Measurements from ENCODE around the gene SLC9A6.
A peak's percentile ranks its signal among the peaks of the same experiment; 100 is the strongest.

The SLC9A6 gene

GRCh38 chrX:136059350-136059749 lies 74.1 kb downstream of the SLC9A6 start:
- peaks cover 23% of the 10 kb centered on the region for H3K4me1 ChIP-seq (ENCODE audit: control insufficient read depth, insufficient read depth, low read length)
- peak overlapping the region; percentile 58 for H3K27ac ChIP-seq (ENCODE audit: low read length)
- H3K9ac ChIP-seq (ENCODE audit: low read length in 2 of 2) = no peak overlapping the region

GRCh38 chrX:136061286-136061685 lies 76.1 kb downstream of the SLC9A6 start:
- Histone ChIP-seq H3K27ac (ENCODE audit: low read length) (peak overlapping the region; percentile 95), H3K27me3 (ENCODE audit: control insufficient read depth in 1 of 2, insufficient read depth in 2 of 2, low read length in 2 of 2) (peaks cover 0 to 2% of the 10 kb centered on the region in 2 donors), H3K36me3 (ENCODE audit: control insufficient read depth in 2 of 2, insufficient read depth in 2 of 2, low read length in 2 of 2) (no peaks in the 10 kb centered on the region), H3K9ac (ENCODE audit: low read length in 2 of 2) (no peak overlapping the region), H3K4me1 (ENCODE audit: control insufficient read depth, insufficient read depth, low read length) (peaks cover 24% of the 10 kb centered on the region), H3K9me3 (ENCODE audit: control insufficient read depth in 2 of 2, low read length in 2 of 2) (no peaks in the 10 kb centered on the region), H3K4me3 (ENCODE audit: low read length in 2 of 2) (no peak overlapping the region)

More at GRCh38 chrX:136059350-136059749, 74.1 kb downstream of the SLC9A6 start:
- Histone ChIP-seq H3K9me3 (ENCODE audit: control insufficient read depth in 2 of 2, low read length in 2 of 2) (no peaks in the 10 kb centered on the region), H3K4me3 (ENCODE audit: low read length in 2 of 2) (no peak overlapping the region), H3K27me3 (ENCODE audit: control insufficient read depth in 1 of 2, insufficient read depth in 2 of 2, low read length in 2 of 2) (peaks cover 0 to 2% of the 10 kb centered on the region in 2 donors), H3K36me3 (ENCODE audit: control insufficient read depth in 2 of 2, insufficient read depth in 2 of 2, low read length in 2 of 2) (no peaks in the 10 kb centered on the region)

- Histone ChIP-seq H3K4me3 (ENCODE audit: low read length in 2 of 2) (no peak overlapping the region), H3K9ac (ENCODE audit: low read length in 2 of 2) (no peak overlapping the region), H3K27me3 (ENCODE audit: control insufficient read depth in 1 of 2, insufficient read depth in 2 of 2, low read length in 2 of 2) (peaks cover 0 to 2% of the 10 kb centered on the region in 2 donors), H3K4me1 (ENCODE audit: control insufficient read depth, insufficient read depth, low read length) (peaks cover 24% of the 10 kb centered on the region), H3K9me3 (ENCODE audit: control insufficient read depth in 2 of 2, low read length in 2 of 2) (no peaks in the 10 kb centered on the region), H3K36me3 (ENCODE audit: control insufficient read depth in 2 of 2, insufficient read depth in 2 of 2, low read length in 2 of 2) (no peaks in the 10 kb centered on the region), H3K27ac (ENCODE audit: low read length) (peak overlapping the region; percentile 95)
Measured at GRCh38 chrX:136061696-136062095, 76.5 kb downstream of the SLC9A6 start.

- Histone ChIP-seq H3K4me3 (ENCODE audit: low read length in 2 of 2) (no peak overlapping the region), H3K36me3 (ENCODE audit: control insufficient read depth in 2 of 2, insufficient read depth in 2 of 2, low read length in 2 of 2) (no peaks in the 10 kb centered on the region), H3K4me1 (ENCODE audit: control insufficient read depth, insufficient read depth, low read length) (peaks cover 36% of the 10 kb centered on the region), H3K27me3 (ENCODE audit: control insufficient read depth in 1 of 2, insufficient read depth in 2 of 2, low read length in 2 of 2) (peaks cover 0 to 4% of the 10 kb centered on the region in 2 donors), H3K9ac (ENCODE audit: low read length in 2 of 2) (peak overlapping the region; percentile 30 to 39), H3K9me3 (ENCODE audit: control insufficient read depth in 2 of 2, low read length in 2 of 2) (no peaks in the 10 kb centered on the region), H3K27ac (ENCODE audit: low read length) (peak overlapping the region; percentile 95)
Measured at GRCh38 chrX:136063340-136064079, 78.3 kb downstream of the SLC9A6 start.

- Histone ChIP-seq H3K4me1 (ENCODE audit: control insufficient read depth, insufficient read depth, low read length) (peaks cover 36% of the 10 kb centered on the region), H3K9ac (ENCODE audit: low read length in 2 of 2) (peak overlapping the region; percentile 7 to 39), H3K36me3 (ENCODE audit: control insufficient read depth in 2 of 2, insufficient read depth in 2 of 2, low read length in 2 of 2) (no peaks in the 10 kb centered on the region), H3K27ac (ENCODE audit: low read length) (peak overlapping the region; percentile 95), H3K4me3 (ENCODE audit: low read length in 2 of 2) (peak overlapping the region in 1 of 2 donors; percentile 22), H3K9me3 (ENCODE audit: control insufficient read depth in 2 of 2, low read length in 2 of 2) (no peaks in the 10 kb centered on the region), H3K27me3 (ENCODE audit: control insufficient read depth in 1 of 2, insufficient read depth in 2 of 2, low read length in 2 of 2) (peaks cover 0 to 4% of the 10 kb centered on the region in 2 donors)
Measured at GRCh38 chrX:136064661-136065043, 79.4 kb downstream of the SLC9A6 start.

GRCh38 chrX:136065044-136065671 lies 79.9 kb downstream of the SLC9A6 start:
- no peaks in the 10 kb centered on the region for H3K9me3 ChIP-seq (ENCODE audit: control insufficient read depth in 2 of 2, low read length in 2 of 2)
- H3K27me3 ChIP-seq (ENCODE audit: control insufficient read depth in 1 of 2, insufficient read depth in 2 of 2, low read length in 2 of 2) = peaks cover 0 to 4% of the 10 kb centered on the region in 2 donors
- H3K27ac ChIP-seq (ENCODE audit: low read length) = peak overlapping the region; percentile 95
- peaks cover 36% of the 10 kb centered on the region for H3K4me1 ChIP-seq (ENCODE audit: control insufficient read depth, insufficient read depth, low read length)
- H3K36me3 ChIP-seq (ENCODE audit: control insufficient read depth in 2 of 2, insufficient read depth in 2 of 2, low read length in 2 of 2) = no peaks in the 10 kb centered on the region
- H3K4me3 ChIP-seq (ENCODE audit: low read length in 2 of 2) = peak overlapping the region in 1 of 2 donors; percentile 22
- peak overlapping the region; percentile 7 to 39 for H3K9ac ChIP-seq (ENCODE audit: low read length in 2 of 2)

- H3K27me3 ChIP-seq (ENCODE audit: control insufficient read depth in 1 of 2, insufficient read depth in 2 of 2, low read length in 2 of 2) = peaks cover 0 to 4% of the 10 kb centered on the region in 2 donors
- no peak overlapping the region for H3K4me3 ChIP-seq (ENCODE audit: low read length in 2 of 2)
- peaks cover 33% of the 10 kb centered on the region for H3K4me1 ChIP-seq (ENCODE audit: control insufficient read depth, insufficient read depth, low read length)
- peak overlapping the region; percentile 95 for H3K27ac ChIP-seq (ENCODE audit: low read length)
- H3K9ac ChIP-seq (ENCODE audit: low read length in 2 of 2) = no peak overlapping the region
- H3K9me3 ChIP-seq (ENCODE audit: control insufficient read depth in 2 of 2, low read length in 2 of 2) = no peaks in the 10 kb centered on the region
- H3K36me3 ChIP-seq (ENCODE audit: control insufficient read depth in 2 of 2, insufficient read depth in 2 of 2, low read length in 2 of 2) = no peaks in the 10 kb centered on the region
Measured at GRCh38 chrX:136067097-136067496, 81.9 kb downstream of the SLC9A6 start.

GRCh38 chrX:136067966-136068365 lies 82.7 kb downstream of the SLC9A6 start:
- Histone ChIP-seq H3K4me1 (ENCODE audit: control insufficient read depth, insufficient read depth, low read length) (peaks cover 33% of the 10 kb centered on the region), H3K27me3 (ENCODE audit: control insufficient read depth in 1 of 2, insufficient read depth in 2 of 2, low read length in 2 of 2) (peaks cover 0 to 4% of the 10 kb centered on the region in 2 donors), H3K9me3 (ENCODE audit: control insufficient read depth in 2 of 2, low read length in 2 of 2) (no peaks in the 10 kb centered on the region), H3K9ac (ENCODE audit: low read length in 2 of 2) (peak overlapping the region in 1 of 2 donors; percentile 42), H3K4me3 (ENCODE audit: low read length in 2 of 2) (no peak overlapping the region), H3K27ac (ENCODE audit: low read length) (peak overlapping the region; percentile 95), H3K36me3 (ENCODE audit: control insufficient read depth in 2 of 2, insufficient read depth in 2 of 2, low read length in 2 of 2) (no peaks in the 10 kb centered on the region)

GRCh38 chrX:136076942-136077341 lies 91.7 kb downstream of the SLC9A6 start:
- no peak overlapping the region for H3K27ac ChIP-seq (ENCODE audit: low read length)
- no peaks in the 10 kb centered on the region for H3K36me3 ChIP-seq (ENCODE audit: control insufficient read depth in 2 of 2, insufficient read depth in 2 of 2, low read length in 2 of 2)
- H3K9me3 ChIP-seq (ENCODE audit: control insufficient read depth in 2 of 2, low read length in 2 of 2) = no peaks in the 10 kb centered on the region
- H3K4me1 ChIP-seq (ENCODE audit: control insufficient read depth, insufficient read depth, low read length) = no peaks in the 10 kb centered on the region
- peaks cover 0 to 2% of the 10 kb centered on the region in 2 donors for H3K27me3 ChIP-seq (ENCODE audit: control insufficient read depth in 1 of 2, insufficient read depth in 2 of 2, low read length in 2 of 2)
- H3K9ac ChIP-seq (ENCODE audit: low read length in 2 of 2) = no peak overlapping the region
- no peak overlapping the region for H3K4me3 ChIP-seq (ENCODE audit: low read length in 2 of 2)

- Histone ChIP-seq H3K4me3 (ENCODE audit: low read length in 2 of 2) (no peak overlapping the region), H3K4me1 (ENCODE audit: control insufficient read depth, insufficient read depth, low read length) (no peaks in the 10 kb centered on the region), H3K9me3 (ENCODE audit: control insufficient read depth in 2 of 2, low read length in 2 of 2) (no peaks in the 10 kb centered on the region), H3K36me3 (ENCODE audit: control insufficient read depth in 2 of 2, insufficient read depth in 2 of 2, low read length in 2 of 2) (no peaks in the 10 kb centered on the region), H3K27ac (ENCODE audit: low read length) (no peak overlapping the region), H3K27me3 (ENCODE audit: control insufficient read depth in 1 of 2, insufficient read depth in 2 of 2, low read length in 2 of 2) (peaks cover 0 to 5% of the 10 kb centered on the region in 2 donors), H3K9ac (ENCODE audit: low read length in 2 of 2) (no peak overlapping the region)
Measured at GRCh38 chrX:136080766-136081165, 95.5 kb downstream of the SLC9A6 start.

GRCh38 chrX:136086521-136086920 lies 101.3 kb downstream of the SLC9A6 start:
- Histone ChIP-seq H3K4me1 (ENCODE audit: control insufficient read depth, insufficient read depth, low read length) (no peaks in the 10 kb centered on the region), H3K9me3 (ENCODE audit: control insufficient read depth in 2 of 2, low read length in 2 of 2) (no peaks in the 10 kb centered on the region), H3K27ac (ENCODE audit: low read length) (no peak overlapping the region), H3K36me3 (ENCODE audit: control insufficient read depth in 2 of 2, insufficient read depth in 2 of 2, low read length in 2 of 2) (no peaks in the 10 kb centered on the region), H3K27me3 (ENCODE audit: control insufficient read depth in 1 of 2, insufficient read depth in 2 of 2, low read length in 2 of 2) (peaks cover 0 to 3% of the 10 kb centered on the region in 2 donors), H3K4me3 (ENCODE audit: low read length in 2 of 2) (no peak overlapping the region), H3K9ac (ENCODE audit: low read length in 2 of 2) (no peak overlapping the region)

All from stomach smooth muscle (tissue), 2 donors.